HK-2 (cell line): Measurements from ENCODE around the gene RAB3GAP1.
"Not testable (repeated sequence)": the region's sequence is repeated elsewhere in the genome, so short reads cannot be mapped to it uniquely, and the experiment has no call there.

Experiments used
- DNase-seq: peaks from one replicate; pipeline ENCODE4 v3.0.0-alpha.2; 2018; ENCODE audit not compliant: unreplicated experiment

Gene RAB3GAP1

DNA sequence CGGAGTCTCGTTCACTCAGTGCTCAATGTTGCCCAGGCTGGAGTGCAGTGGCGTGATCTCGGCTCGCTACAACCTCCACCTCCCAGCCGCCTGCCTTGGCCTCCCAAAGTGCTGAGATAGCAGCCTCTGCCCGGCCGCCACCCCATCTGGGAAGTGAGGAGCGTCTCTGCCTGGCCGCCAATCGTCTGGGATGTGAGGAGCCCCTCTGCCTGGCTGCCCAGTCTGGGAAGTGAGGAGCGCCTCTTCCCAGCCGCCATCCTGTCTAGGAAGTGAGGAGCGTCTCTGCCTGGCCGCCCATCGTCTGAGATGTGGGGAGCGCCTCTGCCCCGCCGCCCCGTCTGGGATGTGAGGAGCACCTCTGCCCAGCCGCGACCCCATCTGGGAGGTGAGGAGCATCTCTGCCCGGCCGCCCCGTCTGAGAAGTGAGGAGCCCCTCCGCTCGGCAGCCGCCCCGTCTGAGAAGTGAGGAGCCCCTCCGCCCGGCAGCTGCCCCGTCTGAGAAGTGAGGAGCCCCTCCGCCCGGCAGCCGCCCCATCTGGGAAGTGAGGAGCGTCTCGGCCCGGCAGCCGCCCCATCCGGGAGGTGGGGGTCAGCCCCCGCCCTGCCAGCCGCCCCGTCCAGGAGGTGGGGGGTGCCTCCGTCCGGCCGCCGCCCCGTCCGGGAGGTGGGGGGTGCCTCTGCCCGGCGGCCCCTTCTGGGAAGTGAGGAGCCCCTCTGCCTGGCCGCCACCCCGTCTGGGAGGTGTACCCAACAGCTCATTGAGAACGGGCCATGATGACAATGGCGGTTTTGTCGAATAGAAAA, 53.6 kb downstream of the RAB3GAP1 start:
- DNase-seq = not testable (repeated sequence)

DNA sequence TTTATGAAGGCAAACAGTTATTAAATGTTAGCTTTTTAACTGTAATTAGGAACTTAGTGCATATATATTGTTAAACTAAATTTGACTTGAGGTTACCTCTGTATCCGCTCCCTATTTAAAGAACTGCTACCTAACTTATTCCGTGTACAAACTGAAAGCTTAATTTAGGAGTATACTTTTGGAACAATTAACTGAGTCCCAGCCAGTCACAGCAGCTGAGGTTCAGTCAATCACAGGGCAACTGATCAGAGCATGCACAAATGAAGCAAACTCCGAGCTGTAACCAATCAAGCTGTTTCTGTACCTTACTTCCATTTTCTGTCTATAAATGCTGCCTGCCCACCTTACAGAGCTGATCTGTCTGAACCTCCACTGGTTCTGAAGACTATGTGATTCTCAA, 61.2 kb downstream of the RAB3GAP1 start:
- DNase-seq = no peak

- no peak for DNase-seq
These were observed 67.5 kb downstream of the RAB3GAP1 start for GRCh38 chr2:135119582-135119981.

GRCh38 chr2:135121016-135121657, 69.0 kb downstream of the RAB3GAP1 start:
- no peak for DNase-seq

DNA sequence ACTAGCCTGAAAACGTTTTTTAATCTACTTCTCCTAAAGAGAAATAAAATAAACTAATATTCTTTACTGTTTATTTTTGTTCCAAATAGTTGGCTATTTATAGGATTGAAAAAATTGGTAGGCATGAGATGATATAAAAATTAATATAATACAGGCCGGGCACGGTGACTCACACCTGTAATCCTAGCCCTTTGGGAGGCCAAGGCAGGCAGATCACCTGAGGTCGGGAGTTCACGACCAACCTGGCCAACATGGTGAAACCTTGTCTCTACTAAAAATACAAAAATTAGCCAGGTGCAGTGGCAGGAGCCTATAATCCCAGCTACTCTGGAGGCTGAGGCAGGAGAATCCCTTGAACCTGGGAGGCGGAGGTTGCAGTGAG, 69.6 kb downstream of the RAB3GAP1 start:
- not testable (repeated sequence) for DNase-seq

DNA sequence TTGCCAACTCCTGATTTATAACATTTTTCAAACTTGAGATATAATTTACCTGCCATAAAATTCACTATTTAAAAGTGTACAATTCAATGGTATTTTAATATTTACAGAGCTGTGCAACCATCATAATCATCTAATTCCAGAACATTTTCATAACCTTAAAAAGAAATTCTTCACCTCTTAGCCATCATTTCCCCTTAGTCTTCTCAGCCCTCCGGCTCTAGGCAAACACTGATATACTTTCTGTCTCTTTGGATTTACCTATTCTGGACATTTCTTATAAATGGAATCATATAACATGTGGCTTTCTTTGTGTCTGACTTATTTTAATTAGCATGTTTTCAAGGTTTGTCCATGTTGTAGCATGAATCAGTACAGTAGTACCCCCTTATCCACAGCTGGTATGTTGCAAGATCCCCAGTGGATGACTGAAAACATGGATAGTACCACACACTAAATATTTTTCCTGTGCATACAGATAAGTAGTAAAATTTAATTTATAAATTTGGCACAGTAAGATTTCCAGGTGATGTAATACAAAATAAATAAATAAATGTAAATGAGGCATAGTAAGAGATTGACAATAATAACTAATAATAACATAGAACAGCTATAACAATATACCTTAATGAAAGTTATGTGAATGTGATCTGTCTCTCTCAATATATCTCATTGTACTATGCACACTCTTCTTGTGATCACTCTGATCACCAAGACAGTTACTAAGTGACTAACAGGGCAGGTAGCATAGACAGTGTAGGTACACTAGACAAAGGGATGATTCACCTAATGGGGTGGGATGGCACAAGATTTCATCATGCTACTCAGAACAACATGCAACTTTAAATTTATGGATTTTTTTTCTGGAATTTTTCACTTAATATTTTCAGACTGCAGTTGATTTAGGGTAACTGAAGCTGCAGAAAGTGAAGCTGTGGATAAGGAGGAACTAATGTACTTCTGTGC, 73.1 kb downstream of the RAB3GAP1 start:
- no peak for DNase-seq

DNA sequence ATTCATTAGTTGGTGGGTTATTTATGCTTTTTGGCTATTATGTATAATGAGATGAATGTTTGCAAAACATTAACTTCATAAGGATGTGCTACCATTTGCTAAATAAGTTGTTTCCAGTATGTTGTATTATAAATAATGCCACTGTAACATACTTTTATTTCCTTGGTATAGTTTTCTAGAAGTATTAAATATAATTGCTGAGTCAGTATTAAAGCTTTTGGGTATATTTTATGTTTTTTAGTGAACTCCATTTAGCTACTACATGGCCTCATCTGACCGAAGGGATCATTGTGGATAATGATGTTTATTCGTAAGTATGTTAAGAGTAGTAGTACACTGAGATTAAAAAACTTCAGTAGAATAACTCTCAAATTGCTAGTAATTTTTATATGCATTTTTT, 73.8 kb downstream of the RAB3GAP1 start:
- no peak for DNase-seq

- no peak for DNase-seq
These were observed 78.7 kb downstream of the RAB3GAP1 start for GRCh38 chr2:135130751-135131150.

DNA sequence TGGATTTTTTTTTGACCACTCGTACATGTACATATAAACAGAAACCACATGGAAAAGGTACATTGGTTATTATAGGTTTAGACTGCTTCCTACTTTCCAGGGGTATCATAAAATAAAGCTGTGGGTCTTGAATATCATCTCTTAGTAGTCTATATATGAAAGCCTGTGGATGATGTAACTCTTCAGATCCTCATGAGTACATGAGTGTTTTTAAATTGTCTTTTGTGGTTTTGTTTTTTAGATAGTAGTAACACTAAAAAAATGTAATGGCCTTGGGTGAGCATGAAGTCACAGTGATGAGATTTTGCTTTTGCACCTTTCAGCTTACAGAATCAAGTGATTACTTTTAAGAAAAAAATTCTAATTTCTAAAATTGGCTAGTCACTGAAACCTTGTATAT, 80.2 kb downstream of the RAB3GAP1 start:
- DNase-seq = no peak

DNA sequence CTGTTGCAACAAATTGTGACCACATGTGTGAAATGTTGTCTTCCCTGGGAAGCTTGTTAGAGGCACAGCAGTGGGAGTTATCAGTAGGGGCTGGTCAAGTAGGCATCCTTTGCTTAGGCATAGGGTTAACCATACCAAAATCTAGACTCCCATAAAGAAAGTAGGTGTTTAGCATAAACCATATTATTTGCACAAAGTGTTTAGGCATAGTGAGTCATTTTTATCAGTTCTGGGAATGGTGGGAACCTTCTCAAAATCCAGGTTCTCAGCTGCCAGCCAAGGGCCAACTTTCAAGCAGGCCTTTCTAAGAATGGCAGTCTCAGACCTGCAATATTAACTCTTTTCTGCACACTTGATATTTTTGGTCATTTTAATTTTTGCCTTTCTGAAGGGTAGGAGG, 88.5 kb downstream of the RAB3GAP1 start:
- no peak for DNase-seq

GRCh38 chr2:135142323-135142722, 90.2 kb downstream of the RAB3GAP1 start:
- no peak for DNase-seq

- DNase-seq = no peak
These were observed 92.3 kb downstream of the RAB3GAP1 start for GRCh38 chr2:135144343-135144742.

DNA sequence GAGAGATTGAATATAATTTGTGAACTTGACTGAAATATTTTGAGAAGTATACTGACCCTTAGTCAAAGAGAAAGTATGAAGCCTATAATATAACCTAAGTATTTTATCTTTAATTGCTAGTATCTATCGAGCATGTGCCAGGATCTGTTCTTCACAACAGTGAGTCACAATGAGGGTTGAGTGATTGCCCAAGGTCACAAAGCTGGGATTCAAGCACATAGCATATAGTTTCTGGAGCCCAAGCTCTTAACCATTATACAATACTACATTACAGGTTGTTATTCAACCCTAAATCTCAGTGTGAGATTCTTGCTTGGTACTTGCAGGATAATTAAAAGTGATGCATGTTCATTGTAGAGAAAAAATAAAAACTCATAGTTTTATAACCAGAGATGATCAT, 97.2 kb downstream of the RAB3GAP1 start:
- DNase-seq = no peak

DNA sequence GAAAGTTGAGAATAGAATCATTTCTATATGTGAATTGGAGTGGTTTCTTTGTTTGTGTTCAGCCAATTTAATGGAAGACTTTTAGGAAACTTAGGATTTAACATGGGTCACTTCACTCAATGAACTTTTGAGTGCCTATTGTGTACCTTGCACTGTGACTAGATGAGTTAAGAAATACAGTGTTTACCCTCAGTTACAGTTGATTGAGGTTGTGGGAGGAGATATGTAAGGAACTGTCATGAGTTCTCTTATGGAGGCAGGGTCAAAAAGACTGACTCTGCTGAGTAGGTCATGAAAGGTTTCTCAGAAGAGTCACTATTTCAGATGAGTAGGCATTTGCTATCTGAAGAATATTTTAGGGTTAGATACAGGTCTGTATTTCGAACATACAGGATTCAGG, 98.6 kb downstream of the RAB3GAP1 start:
- no peak for DNase-seq

DNA sequence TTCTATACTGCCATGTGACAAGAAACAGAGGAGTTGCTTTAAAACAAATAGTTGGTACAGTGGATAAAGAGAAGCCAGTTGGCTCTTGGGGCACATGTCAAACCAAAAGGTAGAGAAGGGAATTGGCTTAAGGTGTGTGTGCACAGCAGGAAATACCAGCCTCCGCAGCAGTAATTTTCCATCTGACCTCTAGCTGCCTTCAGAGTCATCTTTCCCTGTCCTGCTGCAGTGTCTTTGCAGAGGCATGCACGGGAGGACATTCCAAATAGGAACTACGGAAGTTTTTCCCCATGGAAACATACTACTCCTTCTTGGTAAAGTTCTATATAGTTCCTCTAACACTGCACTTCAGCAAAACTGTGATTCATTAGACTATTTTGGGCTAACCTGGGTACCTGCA, 99.5 kb downstream of the RAB3GAP1 start:
- DNase-seq = no peak

DNA sequence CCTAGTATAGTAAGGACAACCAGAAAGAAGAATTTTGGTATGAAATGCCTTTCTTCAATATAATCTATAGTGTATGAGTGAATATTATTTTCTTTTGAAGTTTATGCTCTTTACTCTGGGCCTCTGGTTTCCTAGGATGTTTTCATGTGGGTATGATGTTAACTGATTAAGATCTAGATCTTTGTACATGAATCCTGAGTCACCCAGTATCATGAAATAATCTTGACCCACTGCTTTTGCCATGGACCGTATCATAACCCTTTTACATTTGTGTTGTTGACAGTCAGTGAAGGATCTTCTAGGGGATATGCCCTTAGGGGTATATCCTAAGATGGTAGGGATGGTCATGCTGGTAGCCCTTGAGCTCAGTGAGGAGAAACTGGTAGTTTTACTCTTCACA, 100.3 kb downstream of the RAB3GAP1 start:
- no peak for DNase-seq

GRCh38 chr2:135154962-135155361, 102.9 kb downstream of the RAB3GAP1 start:
- DNase-seq = no peak

DNA sequence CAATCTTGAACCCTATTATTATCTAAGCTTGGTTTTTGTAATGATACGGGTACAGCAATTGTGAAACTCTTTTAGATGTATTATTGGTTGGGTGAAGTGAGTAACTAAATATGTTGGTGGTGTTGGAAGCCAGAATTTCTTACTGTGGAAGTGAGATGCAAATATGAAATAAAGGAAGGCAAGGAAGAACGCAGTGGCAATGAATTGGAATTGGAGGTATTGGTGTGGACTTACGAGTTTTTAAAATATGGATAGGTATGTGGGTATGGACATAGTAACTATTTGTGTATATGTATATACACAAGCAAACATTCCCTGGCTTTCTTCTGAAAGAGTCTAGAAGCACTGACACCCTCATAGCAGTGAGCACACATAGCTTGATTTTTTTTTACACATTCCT, 105.8 kb downstream of the RAB3GAP1 start:
- no peak for DNase-seq

DNA sequence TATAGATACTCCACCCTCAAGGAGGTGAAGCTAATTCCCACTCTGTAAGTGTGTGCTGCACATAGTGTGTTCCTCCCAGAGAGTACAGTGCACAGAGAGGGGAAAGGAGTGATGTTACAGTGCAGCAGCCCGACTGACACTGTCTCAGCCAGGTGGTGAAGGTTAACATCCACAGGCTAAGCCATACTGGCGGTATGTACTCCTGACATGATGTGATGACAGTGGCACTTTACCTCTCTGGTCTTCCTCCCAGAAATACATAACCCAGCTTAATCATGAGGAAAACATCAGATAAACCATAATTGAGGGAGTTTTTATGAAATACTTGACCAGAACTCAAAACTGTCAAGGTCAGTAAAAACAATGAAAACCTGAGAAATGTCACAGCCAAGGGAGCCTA, 107.1 kb downstream of the RAB3GAP1 start:
- DNase-seq = no peak

- DNase-seq = no peak
These were observed 110.3 kb downstream of the RAB3GAP1 start for GRCh38 chr2:135162377-135162776.

GRCh38 chr2:135162786-135163185, 110.7 kb downstream of the RAB3GAP1 start:
- no peak for DNase-seq

DNA sequence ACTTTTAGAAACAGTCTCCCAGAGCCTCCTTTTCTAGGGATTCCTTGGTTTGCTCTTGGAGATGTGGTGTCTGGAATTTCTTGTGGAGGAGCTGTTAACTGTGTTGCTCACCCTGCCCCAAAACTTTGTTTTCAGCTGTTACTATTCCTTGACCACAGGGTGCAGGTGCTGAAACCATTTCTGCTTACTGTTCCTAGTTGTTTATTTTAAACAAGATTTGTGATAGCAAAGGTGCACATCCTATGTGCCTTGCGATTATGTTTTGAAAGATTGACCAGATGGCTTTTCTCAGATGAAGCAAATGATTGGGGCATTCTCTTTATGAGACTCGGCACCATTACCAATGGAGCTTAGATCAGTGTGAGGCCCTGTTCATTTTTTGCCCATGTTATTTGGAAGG, 111.2 kb downstream of the RAB3GAP1 start:
- no peak for DNase-seq
